Fibroblast of villous mesenchyme (primary cell): ENCODE data around the gene ROCK2. TPM values are rescaled to one million over a fixed set of nuclear protein-coding genes. Genes with fewer than 3 reads are reported as not detected.
A peak's percentile ranks its signal among the peaks of the same experiment; 100 is the strongest.

ENCODE experiments used
- DNase-seq: peaks from one replicate; pipeline ENCODE4 v3.0.0-alpha.2; 2010; ENCODE audit warnings: low read depth
- H3K4me3 ChIP-seq: 2 replicates; pipeline ENCODE4 v1.5.1; 2011; ENCODE audit warnings: low read depth, mild to moderate bottlenecking, low read length
- CTCF ChIP-seq: IDR thresholded peaks from 2 replicates; pipeline ENCODE4 v1.5.1; 2012; ENCODE audit warnings: low read depth, mild to moderate bottlenecking, low read length; ENCODE audit not compliant: insufficient read depth
- total RNA-seq: library from RNA; depleted of rRNA; stranded (reverse); fragments of >200 nt; gene quantifications from 2 replicates; pipeline ENCODE4 v1.2.3, GENCODE V29; 2012

The ROCK2 gene
- total RNA-seq, 1 donor, result 54.0 TPM

- H3K4me3 ChIP-seq, result no peak overlapping the region
- no peak for TF ChIP-seq CTCF
- no peak for DNase-seq
Measured at GRCh38 chr2:11312770-11313471, 31.5 kb downstream of the ROCK2 start.

- no peak for DNase-seq
- H3K4me3 ChIP-seq, result no peak overlapping the region
- no peak for TF ChIP-seq CTCF
Measured at GRCh38 chr2:11311543-11311942, 32.9 kb downstream of the ROCK2 start.

- peak; percentile 41 for DNase-seq
- TF ChIP-seq CTCF, result no peak
- H3K4me3 ChIP-seq, result no peak overlapping the region
Measured at GRCh38 chr2:11310212-11310611, 34.2 kb downstream of the ROCK2 start.

GRCh38 chr2:11309706-11310105, 34.7 kb downstream of the ROCK2 start:
- DNase-seq, result no peak
- TF ChIP-seq CTCF, result no peak
- H3K4me3 ChIP-seq, result no peak overlapping the region

GRCh38 chr2:11307764-11308415, 36.5 kb downstream of the ROCK2 start:
- H3K4me3 ChIP-seq, result no peak overlapping the region
- no peak for DNase-seq
- no peak for TF ChIP-seq CTCF

GRCh38 chr2:11305958-11306357, 38.5 kb downstream of the ROCK2 start:
- peak; percentile 71 for DNase-seq
- no peak overlapping the region for H3K4me3 ChIP-seq
- TF ChIP-seq CTCF, result no peak
